ENCODE results near the gene EMD. TPM values are rescaled to one million over a fixed set of nuclear protein-coding genes. Genes with fewer than 3 reads are reported as not detected.
A peak's percentile ranks its signal among the peaks of the same experiment; 100 is the strongest.

EMD gene
- total RNA-seq, 1 donor from 2014 or later: 18.3 TPM

DNA sequence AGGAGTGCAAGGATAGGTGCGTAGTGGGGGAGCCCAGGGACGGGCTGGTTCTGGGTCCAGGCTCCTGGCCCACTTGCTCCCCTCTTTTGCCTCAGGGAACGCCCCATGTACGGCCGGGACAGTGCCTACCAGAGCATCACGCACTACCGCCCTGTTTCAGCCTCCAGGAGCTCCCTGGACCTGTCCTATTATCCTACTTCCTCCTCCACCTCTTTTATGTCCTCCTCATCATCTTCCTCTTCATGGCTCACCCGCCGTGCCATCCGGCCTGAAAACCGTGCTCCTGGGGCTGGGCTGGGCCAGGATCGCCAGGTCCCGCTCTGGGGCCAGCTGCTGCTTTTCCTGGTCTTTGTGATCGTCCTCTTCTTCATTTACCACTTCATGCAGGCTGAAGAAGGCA, 1.7 kb downstream of the EMD start:
- Histone ChIP-seq H3K27ac (peak overlapping the region; percentile 83), H3F3A (ENCODE audit: low read depth) (peaks cover 18% of the 10 kb centered on the region), H3K27me3 (no peaks in the 10 kb centered on the region), H3K36me3 (no peaks in the 10 kb centered on the region), H3K4me1 (peaks cover 4% of the 10 kb centered on the region), H4K20me1 (ENCODE audit: low read depth) (peaks cover 14% of the 10 kb centered on the region), H3K4me2 (peak overlapping the region; percentile 77), H3K4me3 (peak overlapping the region; percentile 76), H3K9ac (no peak overlapping the region), H3K79me2 (ENCODE audit: low read depth) (peaks cover 18% of the 10 kb centered on the region), H3K9me3 (ENCODE audit: low read depth) (no peaks in the 10 kb centered on the region), H2AFZ (replicated peaks) (no peak overlapping the region)
- Mint-ChIP-seq H3K4me3 (peak overlapping the region; percentile 89), H3K27ac (no peak overlapping the region), H3K4me1 (peaks cover 14% of the 10 kb centered on the region), H3K27me3 (ENCODE audit: insufficient read depth, low read depth) (peaks cover 3% of the 10 kb centered on the region), H3K9me3 (peaks cover 16% of the 10 kb centered on the region), H3K36me3 (peaks cover 2% of the 10 kb centered on the region)
- no peak for DNase-seq (ENCODE audit: low spot score)
- no peak for TF ChIP-seq EZH2 (IDR thresholded peaks at IDR 0.05)
- no peak for TF ChIP-seq CTCF (IDR thresholded peaks at IDR 0.05)
- TF ChIP-seq EZH2phosphoT487 (IDR thresholded peaks at IDR 0.05): no peak

- Histone ChIP-seq H4K20me1 (ENCODE audit: low read depth) (peaks cover 14% of the 10 kb centered on the region), H3K4me3 (no peak overlapping the region), H3K9me3 (ENCODE audit: low read depth) (no peaks in the 10 kb centered on the region), H3F3A (ENCODE audit: low read depth) (peaks cover 18% of the 10 kb centered on the region), H3K27ac (peak overlapping the region; percentile 85), H3K27me3 (no peaks in the 10 kb centered on the region), H3K36me3 (no peaks in the 10 kb centered on the region), H3K4me2 (peak overlapping the region; percentile 77), H3K79me2 (ENCODE audit: low read depth) (peaks cover 18% of the 10 kb centered on the region), H3K9ac (no peak overlapping the region), H3K4me1 (peaks cover 4% of the 10 kb centered on the region), H2AFZ (replicated peaks) (no peak overlapping the region)
- TF ChIP-seq EZH2phosphoT487 (IDR thresholded peaks at IDR 0.05) (no peak), CTCF (IDR thresholded peaks at IDR 0.05) (no peak), EZH2 (IDR thresholded peaks at IDR 0.05) (no peak)
- Mint-ChIP-seq H3K4me3 (peak overlapping the region; percentile 30), H3K27ac (no peak overlapping the region), H3K27me3 (ENCODE audit: insufficient read depth, low read depth) (peaks cover 3% of the 10 kb centered on the region), H3K9me3 (peaks cover 16% of the 10 kb centered on the region), H3K36me3 (peaks cover 2% of the 10 kb centered on the region), H3K4me1 (peaks cover 14% of the 10 kb centered on the region)
- DNase-seq (ENCODE audit: low spot score): peak; percentile 73
Observed at GRCh38 chrX:154381271-154381670, 2.2 kb downstream of the EMD start.

GRCh38 chrX:154382483-154383069, 3.5 kb downstream of the EMD start:
- H4K20me1 ChIP-seq (ENCODE audit: low read depth): peaks cover 14% of the 10 kb centered on the region
- no peak overlapping the region for H3K4me2 ChIP-seq
- Mint-ChIP-seq H3K27me3 (ENCODE audit: insufficient read depth, low read depth) (peaks cover 3% of the 10 kb centered on the region), H3K4me3 (no peak overlapping the region), H3K9me3 (peaks cover 16% of the 10 kb centered on the region), H3K36me3 (peaks cover 2% of the 10 kb centered on the region), H3K27ac (no peak overlapping the region), H3K4me1 (peaks cover 14% of the 10 kb centered on the region)
- TF ChIP-seq EZH2phosphoT487 (IDR thresholded peaks at IDR 0.05) (no peak), CTCF (IDR thresholded peaks at IDR 0.05) (no peak), EZH2 (IDR thresholded peaks at IDR 0.05) (no peak)
- DNase-seq (ENCODE audit: low spot score): no peak
- H2AFZ ChIP-seq (replicated peaks): no peak overlapping the region
- peaks cover 4% of the 10 kb centered on the region for H3K4me1 ChIP-seq
- no peaks in the 10 kb centered on the region for H3K36me3 ChIP-seq
- no peak overlapping the region for H3K9ac ChIP-seq
- H3F3A ChIP-seq (ENCODE audit: low read depth): peaks cover 14% of the 10 kb centered on the region
- no peaks in the 10 kb centered on the region for H3K9me3 ChIP-seq (ENCODE audit: low read depth)
- no peak overlapping the region for H3K27ac ChIP-seq
- no peaks in the 10 kb centered on the region for H3K27me3 ChIP-seq
- H3K79me2 ChIP-seq (ENCODE audit: low read depth): peaks cover 18% of the 10 kb centered on the region
- H3K4me3 ChIP-seq: no peak overlapping the region

Measured in neural progenitor cell (in vitro differentiated cells).